ENCODE measurements around the gene LIN7B.

DNA sequence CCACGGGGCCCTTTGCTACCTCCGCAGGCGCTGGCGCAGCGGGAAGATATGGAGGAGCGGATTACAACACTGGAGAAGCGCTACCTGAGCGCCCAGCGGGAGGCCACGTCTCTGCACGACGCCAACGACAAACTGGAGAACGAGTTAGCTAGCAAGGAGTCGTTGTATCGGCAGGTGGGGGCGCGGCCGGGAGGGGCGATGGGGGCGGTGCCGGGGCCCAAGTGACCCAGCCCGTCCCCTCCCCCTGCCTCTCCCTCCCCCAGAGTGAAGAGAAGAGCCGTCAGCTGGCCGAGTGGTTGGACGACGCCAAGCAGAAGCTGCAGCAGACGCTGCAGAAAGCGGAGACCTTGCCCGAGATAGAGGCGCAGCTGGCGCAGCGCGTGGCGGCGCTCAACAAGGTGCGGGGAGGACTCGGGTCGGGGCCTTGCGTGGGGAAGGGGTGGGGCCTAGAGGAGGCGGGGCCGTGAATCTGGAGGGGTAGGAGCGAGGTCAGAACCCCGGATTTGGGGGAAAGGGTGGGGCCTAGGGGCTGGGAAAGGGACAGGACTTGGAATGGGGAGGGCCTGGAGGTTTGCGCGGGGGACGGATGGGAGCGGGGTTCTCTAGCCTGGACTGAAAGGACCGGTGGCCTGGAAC, 18.9 kb downstream of the LIN7B start:
- TF ChIP-seq ZNF747 (tag by site-specific recombination; IDR thresholded peaks at IDR 0.05), result no peak
- TF ChIP-seq REST (tag by site-specific recombination; IDR thresholded peaks at IDR 0.05), result no peak
- TF ChIP-seq YY1 (tag by site-specific recombination; IDR thresholded peaks at IDR 0.05), result no peak
- TF ChIP-seq GLI4 (tag by site-specific recombination; IDR thresholded peaks at IDR 0.05), result no peak
- no peak for TF ChIP-seq ZBTB17 (tag by site-specific recombination; IDR thresholded peaks at IDR 0.05)
- TF ChIP-seq CTCF (tag by site-specific recombination; IDR thresholded peaks at IDR 0.05), result no peak
- no peak for TF ChIP-seq SP3 (tag by site-specific recombination; IDR thresholded peaks at IDR 0.05)

All from HEK293 (cell line).